Measurements from ENCODE around the gene PTPRK.

Gene PTPRK

DNA sequence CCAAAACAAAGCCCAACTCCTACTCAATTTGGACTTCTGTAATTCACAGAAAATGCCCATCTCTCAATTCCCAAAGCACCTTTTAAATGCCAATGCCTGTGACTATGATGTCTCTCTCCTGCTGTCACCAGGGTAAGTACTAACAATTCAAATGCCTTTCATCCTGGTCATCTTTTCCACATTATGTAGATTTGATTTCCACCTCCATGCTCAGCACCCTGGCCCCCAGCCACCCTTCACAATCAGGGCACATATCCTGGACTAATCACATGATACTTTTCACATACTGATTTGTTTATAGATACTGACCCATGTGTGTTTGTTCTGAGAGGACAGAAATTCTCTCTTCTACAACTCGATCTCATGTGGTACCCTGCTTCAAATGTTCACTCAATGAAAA lies 236.3 kb downstream of the PTPRK start:
- TF ChIP-seq, protein P1, sequence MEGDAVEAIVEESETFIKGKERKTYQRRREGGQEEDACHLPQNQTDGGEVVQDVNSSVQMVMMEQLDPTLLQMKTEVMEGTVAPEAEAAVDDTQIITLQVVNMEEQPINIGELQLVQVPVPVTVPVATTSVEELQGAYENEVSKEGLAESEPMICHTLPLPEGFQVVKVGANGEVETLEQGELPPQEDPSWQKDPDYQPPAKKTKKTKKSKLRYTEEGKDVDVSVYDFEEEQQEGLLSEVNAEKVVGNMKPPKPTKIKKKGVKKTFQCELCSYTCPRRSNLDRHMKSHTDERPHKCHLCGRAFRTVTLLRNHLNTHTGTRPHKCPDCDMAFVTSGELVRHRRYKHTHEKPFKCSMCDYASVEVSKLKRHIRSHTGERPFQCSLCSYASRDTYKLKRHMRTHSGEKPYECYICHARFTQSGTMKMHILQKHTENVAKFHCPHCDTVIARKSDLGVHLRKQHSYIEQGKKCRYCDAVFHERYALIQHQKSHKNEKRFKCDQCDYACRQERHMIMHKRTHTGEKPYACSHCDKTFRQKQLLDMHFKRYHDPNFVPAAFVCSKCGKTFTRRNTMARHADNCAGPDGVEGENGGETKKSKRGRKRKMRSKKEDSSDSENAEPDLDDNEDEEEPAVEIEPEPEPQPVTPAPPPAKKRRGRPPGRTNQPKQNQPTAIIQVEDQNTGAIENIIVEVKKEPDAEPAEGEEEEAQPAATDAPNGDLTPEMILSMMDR (conservative IDR thresholded peaks at IDR 0.05; ENCODE audit: low read length): no peak
- H3K4me3 ChIP-seq (ENCODE audit: low read length): no peak overlapping the region
- no peak for DNase-seq (ENCODE audit: low read depth)

DNA sequence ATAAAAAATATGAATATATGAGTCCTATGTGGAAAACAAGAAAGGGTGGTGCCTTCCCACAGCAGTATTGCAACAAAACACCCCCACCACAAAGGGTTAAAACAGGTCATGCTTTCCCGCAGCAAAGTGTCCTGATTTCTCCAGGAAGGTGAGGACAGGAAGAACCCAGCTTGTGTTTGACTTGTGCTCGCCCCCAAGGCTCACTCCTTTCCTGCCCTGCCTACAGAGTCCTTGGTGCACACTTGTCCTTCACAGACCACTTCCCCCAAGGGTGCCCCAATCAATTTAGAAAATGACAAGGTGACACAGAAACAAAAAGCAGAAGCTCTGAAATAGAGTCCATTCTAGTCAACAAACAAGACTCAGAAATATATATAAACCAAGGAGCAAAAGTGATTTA lies 237.4 kb downstream of the PTPRK start:
- no peak for DNase-seq (ENCODE audit: low read depth)
- H3K4me3 ChIP-seq (ENCODE audit: low read length): no peak overlapping the region
- TF ChIP-seq, protein P1 (conservative IDR thresholded peaks at IDR 0.05; ENCODE audit: low read length): no peak

DNA sequence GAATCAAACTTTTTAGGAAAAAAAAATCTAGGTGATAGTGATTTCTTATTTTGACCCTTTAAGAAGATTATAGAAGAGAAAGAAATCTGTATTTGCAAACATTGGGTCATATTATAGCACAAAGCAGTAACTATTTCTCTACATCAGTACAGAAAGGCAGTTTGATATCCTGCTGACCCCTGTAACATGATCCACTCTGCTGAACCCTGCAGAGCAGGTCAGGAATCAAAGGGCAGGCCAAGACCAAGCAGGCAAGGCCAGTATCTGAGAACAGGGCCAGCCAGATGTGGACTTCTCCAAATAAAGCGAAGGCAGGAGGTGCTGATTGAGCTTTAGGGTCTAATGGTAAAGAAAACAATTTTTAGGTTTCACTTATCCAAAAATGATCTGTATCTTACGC lies 239.4 kb downstream of the PTPRK start:
- H3K4me3 ChIP-seq (ENCODE audit: low read length): no peak overlapping the region
- TF ChIP-seq, protein P1 (conservative IDR thresholded peaks at IDR 0.05; ENCODE audit: low read length): no peak
- DNase-seq (ENCODE audit: low read depth): no peak

DNA sequence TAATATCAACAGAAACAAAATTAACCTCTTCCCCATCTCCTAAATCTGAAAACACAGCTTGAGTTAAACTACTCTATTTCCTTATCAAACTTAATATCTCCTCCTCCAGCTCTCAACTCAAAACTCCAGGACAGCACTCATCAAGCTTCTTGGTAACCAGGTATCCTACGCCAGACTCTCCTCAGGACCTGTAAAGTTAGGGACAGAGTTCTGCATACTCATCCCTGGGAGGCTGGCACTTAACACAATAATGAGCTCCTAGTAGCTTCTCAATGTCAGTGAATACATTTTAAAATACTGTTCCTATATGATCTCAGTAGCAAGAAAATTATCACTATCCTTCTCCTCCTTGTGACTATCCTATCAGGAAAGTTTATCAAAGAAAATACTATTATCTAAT lies 240.3 kb downstream of the PTPRK start:
- DNase-seq (ENCODE audit: low read depth): no peak
- TF ChIP-seq, protein P1 (conservative IDR thresholded peaks at IDR 0.05; ENCODE audit: low read length): no peak
- no peak overlapping the region for H3K4me3 ChIP-seq (ENCODE audit: low read length)

DNA sequence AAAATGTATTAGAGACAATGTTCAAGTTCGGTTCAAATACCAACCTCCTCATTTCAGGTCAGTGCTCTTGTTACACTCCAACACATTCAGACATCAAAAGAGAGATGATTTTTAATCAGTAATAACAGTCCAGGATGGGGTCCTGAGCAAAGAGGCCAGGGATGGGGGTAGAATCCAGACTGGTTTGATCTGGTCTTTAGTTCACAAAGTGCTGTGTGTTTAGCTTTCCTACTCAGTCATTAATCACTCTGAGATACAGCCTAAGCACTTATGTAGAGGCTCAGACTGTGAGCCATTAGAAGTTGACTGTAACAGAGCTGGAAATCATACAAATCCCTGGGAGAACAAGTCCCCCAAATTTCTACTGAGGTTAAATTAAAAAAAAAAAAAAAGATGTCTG lies 241.6 kb downstream of the PTPRK start:
- TF ChIP-seq, protein P1 (conservative IDR thresholded peaks at IDR 0.05; ENCODE audit: low read length): no peak

DNA sequence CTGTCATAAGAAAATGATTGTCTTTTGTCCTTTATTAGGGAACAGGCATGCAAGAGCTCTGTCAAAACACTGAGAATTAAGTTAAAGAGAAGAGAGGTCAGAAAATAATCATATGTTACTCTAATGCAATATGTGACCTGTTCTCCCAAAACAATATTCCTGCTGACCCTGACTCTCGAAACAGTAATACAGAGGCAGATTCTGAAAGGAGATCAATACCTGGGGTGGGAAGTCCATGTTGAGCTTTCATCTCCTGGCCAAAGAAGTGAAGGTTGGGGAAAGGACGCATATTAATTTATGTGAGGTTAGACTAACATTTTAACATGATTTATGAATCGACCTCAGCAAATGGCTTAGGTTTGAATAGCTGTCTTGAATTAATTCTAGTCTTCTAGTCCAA lies 243.0 kb downstream of the PTPRK start:
- no peak overlapping the region for H3K4me3 ChIP-seq (ENCODE audit: low read length)
- DNase-seq (ENCODE audit: low read depth): no peak
- TF ChIP-seq, protein P1 (conservative IDR thresholded peaks at IDR 0.05; ENCODE audit: low read length): no peak

More for the DNA sequence above, 241.6 kb downstream of the PTPRK start:
- H3K4me3 ChIP-seq (ENCODE audit: low read length): no peak overlapping the region
- no peak for DNase-seq (ENCODE audit: low read depth)

DNA sequence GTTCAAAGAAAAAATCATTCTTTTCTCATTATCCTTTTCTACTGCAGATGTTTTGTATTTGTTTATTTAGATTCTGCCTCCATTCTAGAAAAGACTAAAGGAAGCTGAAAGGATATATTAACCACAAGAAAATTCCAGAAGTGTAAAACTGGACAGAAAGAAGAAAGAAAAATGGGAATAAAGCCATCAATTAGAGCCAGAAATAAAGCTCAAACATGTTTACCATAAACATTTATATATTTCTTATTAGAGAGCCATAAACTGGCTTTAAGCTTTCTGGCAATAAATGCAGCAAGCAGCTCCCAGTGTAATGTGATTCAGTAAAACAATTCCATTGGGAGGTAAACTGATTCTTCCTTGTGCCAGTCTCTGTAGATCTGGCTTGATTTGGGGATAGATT lies 244.1 kb downstream of the PTPRK start:
- TF ChIP-seq, protein P1 (conservative IDR thresholded peaks at IDR 0.05; ENCODE audit: low read length): no peak

More for the DNA sequence above, 244.1 kb downstream of the PTPRK start:
- no peak overlapping the region for H3K4me3 ChIP-seq (ENCODE audit: low read length)
- DNase-seq (ENCODE audit: low read depth): no peak

Measured in AG10803 (cell line).